ENCODE data around the gene STRN4. TPM values are rescaled to one million over a fixed set of nuclear protein-coding genes. Genes with fewer than 3 reads are reported as not detected.

The STRN4 gene
- total and polyA plus RNA-seq, 9 of the 15 experiments (the other 6 are each of a cell fraction or from before 2014, with no cell fraction given), result 0.62 to 83.7 (median 36.9) TPM

- peak overlapping the region in 1 of 2 experiments; percentile 83; a peak in 2 of 4 replicates for H3K9ac ChIP-seq (ENCODE audit: insufficient read depth in 1 of 2, low read depth in 2 of 2, low read length in 2 of 2)
- FAIRE-seq (no peak), ATAC-seq (no peak), DNase-seq (ENCODE audit: extremely low read depth in 1 of 4, low spot score in 3 of 4) (no peak)
- no peak overlapping the region; the same call in 2 of the 3 replicates for H3K27ac ChIP-seq (ENCODE audit: extremely low read depth, low read depth, low read length)
- H3K9me3 ChIP-seq (replicated peaks; ENCODE audit: control insufficient read depth, insufficient read depth, low read depth, low read length), result no peaks in the 10 kb centered on the region
- peaks cover 31 to 49% of the 10 kb centered on the region in 2 experiments for H3K4me1 ChIP-seq (replicated peaks in 1 of 2; ENCODE audit: control insufficient read depth in 2 of 2, insufficient read depth in 2 of 2, low read length in 2 of 2)
- no peak overlapping the region for H3K4me2 ChIP-seq (ENCODE audit: insufficient read depth, low read length)
- H3K9me1 ChIP-seq (ENCODE audit: control insufficient read depth, insufficient read depth, low read length), result peaks cover 7% of the 10 kb centered on the region
- H3K27me3 ChIP-seq (ENCODE audit: control insufficient read depth in 2 of 2, insufficient read depth in 2 of 2, low read length in 2 of 2), result no peaks in the 10 kb centered on the region
- peaks cover 76% of the 10 kb centered on the region; the same call in 2 of the 3 replicates for H3K36me3 ChIP-seq (ENCODE audit: control insufficient read depth, insufficient read depth, low read length)
- BruUV-seq (replicated peaks), result no TSS peak
- H2AFZ ChIP-seq (ENCODE audit: low read depth, low read length), result no peak overlapping the region
- ChIA-PET CTCF (ENCODE audit: low intra/inter-chr PET ratio) (no interaction called here), POLR2A (interaction anchor here (0.6 to 1.4 kb wide), 3 partner anchors 8 to 1561 kb away, joined by 3 to 12 read pairs (median 3); partner anchors contain the start of genes BLOC1S3 and SLC1A5)
- TF ChIP-seq TFAM (CRISPR knock-in tag; conservative IDR thresholded peaks at IDR 0.05) (no peak), POLR2G (IDR thresholded peaks at IDR 0.05; ENCODE audit: low read depth, low read length) (peak; percentile 44; the same call in 1 of the 2 replicates)
- H3K79me2 ChIP-seq (ENCODE audit: control insufficient read depth, insufficient read depth, low read length), result peaks cover 71% of the 10 kb centered on the region
- intact Hi-C loops (cut with micrococcal nuclease), result no loop called here
- in situ Hi-C loops (cut with MboI), result no loop called here
- H3K4me3 ChIP-seq, result no peak overlapping the region
- H4K20me1 ChIP-seq (replicated peaks; ENCODE audit: control insufficient read depth, insufficient read depth, low read length), result peaks cover 54% of the 10 kb centered on the region
- 92% methylated on average over 14 of the region's 14 CpGs for WGBS (ENCODE audit: insufficient coverage, low coverage, missing lambda C conversion rate)
Observed at GRCh38 chr19:46739290-46739771, 6.9 kb downstream of the STRN4 start.

- DNase-seq (ENCODE audit: extremely low read depth in 1 of 4, low spot score in 3 of 4) (no peak), ATAC-seq (no peak), FAIRE-seq (no peak)
- WGBS (ENCODE audit: insufficient coverage, low coverage, missing lambda C conversion rate), result 57% methylated on average over 18 of the region's 19 CpGs
- Histone ChIP-seq H3K9ac (ENCODE audit: insufficient read depth in 1 of 2, low read depth in 2 of 2, low read length in 2 of 2) (peak overlapping the region in 1 of 2 experiments; percentile 82; a peak in 2 of 4 replicates), H3K9me3 (replicated peaks; ENCODE audit: control insufficient read depth, insufficient read depth, low read depth, low read length) (no peaks in the 10 kb centered on the region), H3K36me3 (ENCODE audit: control insufficient read depth, insufficient read depth, low read length) (peaks cover 81% of the 10 kb centered on the region; the same call in 2 of the 3 replicates), H3K9me1 (ENCODE audit: control insufficient read depth, insufficient read depth, low read length) (peaks cover 5% of the 10 kb centered on the region), H4K20me1 (replicated peaks; ENCODE audit: control insufficient read depth, insufficient read depth, low read length) (peaks cover 50% of the 10 kb centered on the region), H3K4me2 (ENCODE audit: insufficient read depth, low read length) (peak overlapping the region; percentile 79; the same call in 1 of the 2 replicates), H3K4me3 (no peak overlapping the region), H3K27ac (ENCODE audit: extremely low read depth, low read depth, low read length) (peak overlapping the region; percentile 82; the same call in 2 of the 3 replicates), H3K4me1 (replicated peaks in 1 of 2; ENCODE audit: control insufficient read depth in 2 of 2, insufficient read depth in 2 of 2, low read length in 2 of 2) (peaks cover 27 to 54% of the 10 kb centered on the region in 2 experiments), H2AFZ (ENCODE audit: low read depth, low read length) (no peak overlapping the region), H3K27me3 (ENCODE audit: control insufficient read depth in 2 of 2, insufficient read depth in 2 of 2, low read length in 2 of 2) (no peaks in the 10 kb centered on the region), H3K79me2 (ENCODE audit: control insufficient read depth, insufficient read depth, low read length) (peaks cover 70% of the 10 kb centered on the region)
- no TSS peak for BruUV-seq (replicated peaks)
- in situ Hi-C loops (cut with MboI), result no loop called here
- intact Hi-C loops (cut with micrococcal nuclease), result no loop called here
- CTCF ChIA-PET (ENCODE audit: low intra/inter-chr PET ratio), result no interaction called here
- POLR2A ChIA-PET, result interaction anchor here (0.6 to 1.5 kb wide), 7 partner anchors 9 to 578 kb away, joined by 3 to 7 read pairs (median 3); partner anchors contain the start of gene PRKD2
- peak; percentile 5 for TF ChIP-seq RBBP5 (IDR thresholded peaks at IDR 0.05; ENCODE audit: borderline replicate concordance, insufficient read depth, low read length, poor library complexity, severe bottlenecking)
- no peak for TF ChIP-seq RB1 (IDR thresholded peaks at IDR 0.05; ENCODE audit: low read depth)
- no peak for TF ChIP-seq HLTF (IDR thresholded peaks at IDR 0.05)
- no peak for TF ChIP-seq ETS1 (conservative IDR thresholded peaks at IDR 0.05; ENCODE audit: control insufficient read depth, low read depth, low read length)
- TF ChIP-seq ZNF184 (CRISPR knock-in tag; IDR thresholded peaks at IDR 0.05), result no peak
- TF ChIP-seq HES1 (IDR thresholded peaks at IDR 0.05; ENCODE audit: low read depth), result no peak
- no peak for TF ChIP-seq ZNF280A (IDR thresholded peaks at IDR 0.05; ENCODE audit: low read depth, partially characterized antibody)
- no peak for TF ChIP-seq MECOM (CRISPR knock-in tag; IDR thresholded peaks at IDR 0.05)
- no peak for TF ChIP-seq CC2D1A (IDR thresholded peaks at IDR 0.05)
- TF ChIP-seq POLR2G (IDR thresholded peaks at IDR 0.05; ENCODE audit: low read depth, low read length), result peak; percentile 40; the same call in 1 of the 2 replicates
Observed at GRCh38 chr19:46737761-46738171, 8.5 kb downstream of the STRN4 start.
